ENCODE results near the gene IGDCC3. TPM values are rescaled to one million over a fixed set of nuclear protein-coding genes. Genes with fewer than 3 reads are reported as not detected.

IGDCC3 gene
- total RNA-seq, 1 donor from 2014 or later, result not detected

GRCh38 chr15:65339416-65339815, 38.4 kb downstream of the IGDCC3 start:
- no peak for DNase-seq

GRCh38 chr15:65338823-65339222, 39.0 kb downstream of the IGDCC3 start:
- no peak for DNase-seq

- DNase-seq, result no peak
Measured at GRCh38 chr15:65338366-65338765, 39.4 kb downstream of the IGDCC3 start.

- no peak for DNase-seq
Measured at GRCh38 chr15:65337436-65338070, 40.2 kb downstream of the IGDCC3 start.

GRCh38 chr15:65336493-65337435, 41.0 kb downstream of the IGDCC3 start:
- DNase-seq, result no peak

- no peak for DNase-seq
Measured at GRCh38 chr15:65335278-65336055, 42.3 kb downstream of the IGDCC3 start.

- no peak for DNase-seq
Measured at GRCh38 chr15:65334586-65335231, 43.1 kb downstream of the IGDCC3 start.

- no peak for DNase-seq
Measured at GRCh38 chr15:65333856-65334255, 43.9 kb downstream of the IGDCC3 start.

GRCh38 chr15:65333148-65333820, 44.5 kb downstream of the IGDCC3 start:
- DNase-seq, result no peak

- DNase-seq, result no peak
Measured at GRCh38 chr15:65332391-65333147, 45.2 kb downstream of the IGDCC3 start.

GRCh38 chr15:65331811-65332210, 46.0 kb downstream of the IGDCC3 start:
- DNase-seq, result no peak

GRCh38 chr15:65330934-65331645, 46.7 kb downstream of the IGDCC3 start:
- peak; percentile 21 for DNase-seq

- DNase-seq, result no peak
Measured at GRCh38 chr15:65329984-65330735, 47.6 kb downstream of the IGDCC3 start.

GRCh38 chr15:65329288-65329983, 48.4 kb downstream of the IGDCC3 start:
- no peak for DNase-seq

- no peak for DNase-seq
Measured at GRCh38 chr15:65328506-65329287, 49.1 kb downstream of the IGDCC3 start.

- DNase-seq, result no peak
Measured at GRCh38 chr15:65327651-65328393, 50.0 kb downstream of the IGDCC3 start.

- no peak for DNase-seq
Measured at GRCh38 chr15:65326818-65327217, 51.0 kb downstream of the IGDCC3 start.

GRCh38 chr15:65326117-65326526, 51.7 kb downstream of the IGDCC3 start:
- peak; percentile 94 for DNase-seq

All from dermis blood vessel endothelial cell (primary cell).